HG03139 (cell line): ENCODE results near the gene IST1.
"Not testable (repeated sequence)": the region's sequence is repeated elsewhere in the genome, so short reads cannot be mapped to it uniquely, and the experiment has no call there.

ENCODE experiments used
- ATAC-seq: cut with Tn5 transposase; IDR thresholded peaks from one replicate; pipeline ENCODE4 v1.9.1; 2021; ENCODE audit not compliant: unreplicated experiment

IST1 gene

DNA sequence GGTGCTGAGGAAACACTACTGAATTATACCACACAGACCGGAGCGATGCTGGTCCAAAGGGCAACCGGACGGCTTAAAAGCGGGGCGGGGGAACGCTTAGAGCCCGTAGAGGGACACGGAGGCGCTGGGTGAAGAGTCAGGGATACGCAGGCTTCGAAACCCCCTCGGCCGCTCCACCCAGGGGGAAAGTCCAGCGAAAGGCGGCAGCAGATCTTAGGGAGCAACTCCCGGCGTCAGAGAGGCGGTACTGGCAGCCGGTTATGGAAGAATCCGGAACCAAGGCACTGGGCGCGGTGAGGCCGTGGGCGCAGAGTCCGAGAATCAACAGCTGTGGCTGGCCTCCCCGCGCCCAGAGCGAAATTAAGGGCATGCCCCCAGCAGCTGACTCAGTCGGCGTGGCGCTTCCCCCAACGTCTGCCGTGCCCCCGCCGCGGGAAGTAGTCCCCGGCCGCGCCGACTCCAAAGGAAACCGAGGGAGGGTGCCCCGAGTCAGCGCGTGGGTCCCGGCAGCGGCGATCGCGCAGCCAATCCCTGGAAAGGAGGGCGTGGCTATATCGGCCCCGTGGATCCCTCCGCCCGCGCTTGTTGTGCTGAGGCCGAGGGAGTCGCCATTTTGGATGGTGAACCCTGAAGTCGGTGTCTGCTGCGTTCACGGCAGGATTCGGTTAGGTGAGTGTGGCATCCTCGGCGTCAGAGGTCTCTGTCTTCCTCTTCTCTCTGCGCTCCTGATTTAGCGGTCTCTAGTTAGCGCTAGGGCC lies at the start of gene IST1:
TSS of gene IST1 (plus strand) at position 611 of the 758 bp plus-strand sequence. CDS start 20,110 bp downstream, outside the sequence.
- peak; percentile 72 for ATAC-seq

DNA sequence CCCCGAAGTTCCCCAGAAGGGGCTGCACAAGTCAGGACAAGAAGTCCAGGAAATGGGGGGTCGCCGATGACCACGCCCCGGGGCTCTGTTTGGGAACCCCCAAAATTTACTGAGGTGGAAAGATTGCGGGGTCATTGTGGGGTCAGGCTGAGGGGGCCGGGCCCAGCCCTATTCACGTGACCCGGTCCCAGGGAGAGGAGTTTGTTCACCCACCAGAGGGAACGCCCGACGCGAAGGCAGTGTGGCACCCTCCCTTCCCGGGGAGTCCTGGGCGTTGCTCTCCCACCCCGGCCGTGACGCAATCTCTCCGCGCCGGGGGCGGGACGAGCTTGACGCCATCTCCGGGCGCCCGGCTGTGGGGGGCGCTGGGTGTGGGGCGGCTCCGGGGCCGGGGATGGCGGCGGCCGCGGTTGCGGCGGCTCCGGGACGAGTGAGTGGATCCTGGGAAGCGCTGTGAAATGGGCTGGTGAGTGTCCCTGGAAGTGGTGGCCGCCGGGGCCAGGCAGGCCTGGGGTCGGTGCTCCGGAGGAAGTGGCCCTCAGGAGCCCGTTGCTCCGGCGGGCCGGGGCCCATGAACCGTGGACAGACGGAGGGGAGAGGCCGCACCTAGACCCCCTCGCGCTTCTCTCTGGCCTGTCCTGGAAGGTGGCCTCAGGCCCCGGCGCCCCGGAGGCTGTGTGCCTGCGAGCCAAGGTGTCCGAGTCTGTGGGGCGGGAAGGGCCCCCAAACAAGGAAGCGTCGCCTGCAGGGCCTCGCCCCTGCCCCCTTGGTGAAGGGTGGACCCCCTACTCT lies 49.5 kb upstream of the IST1 start, which contains the start of gene ATXN1L:
TSS of gene ATXN1L (plus strand) at position 338 of the 792 bp plus-strand sequence. CDS start 3,765 bp downstream, outside the sequence.
- peak; percentile 73 for ATAC-seq

DNA sequence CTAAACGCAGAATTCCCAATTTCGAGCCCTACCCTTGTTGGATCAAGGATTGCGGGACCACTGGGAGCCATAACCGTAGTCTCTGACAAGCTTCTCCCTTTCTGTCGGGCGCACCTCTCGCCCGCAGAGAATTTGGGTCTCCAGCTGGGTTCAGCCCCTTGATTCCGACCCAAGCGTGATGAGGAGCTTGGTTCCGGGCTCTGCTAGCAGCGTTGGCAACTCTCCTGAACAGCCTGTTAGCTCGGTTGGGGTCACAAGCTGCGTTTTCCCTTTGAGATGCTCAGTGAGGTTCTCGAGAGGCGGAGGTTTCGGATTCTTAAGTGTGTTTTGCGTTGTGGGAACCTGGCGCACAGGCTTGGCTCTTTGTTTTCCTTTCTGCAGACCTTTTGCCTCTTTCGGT lies 48.9 kb upstream of the IST1 start:
- no peak for ATAC-seq

DNA sequence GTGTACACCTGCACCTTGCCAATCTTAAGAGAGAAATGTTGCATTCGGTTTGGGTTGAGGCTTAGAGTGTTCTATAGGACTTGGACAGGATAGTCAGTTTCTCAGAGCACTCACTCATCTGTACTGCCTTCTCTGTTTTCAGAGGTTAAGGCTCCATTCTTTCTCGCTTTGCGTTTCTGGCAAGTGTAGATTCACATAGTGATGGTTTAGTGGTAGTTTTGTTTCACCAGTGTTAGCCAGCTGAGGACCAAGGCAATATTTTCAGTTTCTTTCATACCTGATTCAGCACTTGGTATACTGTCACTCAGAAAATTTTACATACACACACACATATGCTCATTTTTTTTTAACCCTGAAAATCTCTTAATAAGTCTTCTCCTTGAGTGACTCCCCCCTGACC lies 48.2 kb upstream of the IST1 start:
- no peak for ATAC-seq

DNA sequence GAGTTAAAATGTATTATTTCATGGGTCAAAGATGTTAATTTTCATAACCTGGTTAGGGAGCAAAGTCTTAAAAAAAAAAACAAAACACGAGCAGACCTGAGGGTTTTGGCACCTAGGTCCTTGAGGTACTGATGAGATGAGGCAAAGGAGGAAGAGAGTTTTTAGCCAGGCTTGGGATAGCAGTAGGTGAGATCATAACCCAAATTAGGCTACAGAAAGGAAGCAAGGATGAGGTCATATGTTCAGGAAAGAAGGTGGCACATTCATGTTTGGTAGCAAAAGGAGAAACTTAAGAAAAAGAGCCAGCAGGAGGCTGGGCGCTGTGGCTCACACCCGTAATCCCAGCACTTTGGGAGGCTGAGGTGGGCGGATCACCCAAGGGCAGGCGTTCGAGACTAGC lies 46.7 kb upstream of the IST1 start:
- no peak for ATAC-seq

DNA sequence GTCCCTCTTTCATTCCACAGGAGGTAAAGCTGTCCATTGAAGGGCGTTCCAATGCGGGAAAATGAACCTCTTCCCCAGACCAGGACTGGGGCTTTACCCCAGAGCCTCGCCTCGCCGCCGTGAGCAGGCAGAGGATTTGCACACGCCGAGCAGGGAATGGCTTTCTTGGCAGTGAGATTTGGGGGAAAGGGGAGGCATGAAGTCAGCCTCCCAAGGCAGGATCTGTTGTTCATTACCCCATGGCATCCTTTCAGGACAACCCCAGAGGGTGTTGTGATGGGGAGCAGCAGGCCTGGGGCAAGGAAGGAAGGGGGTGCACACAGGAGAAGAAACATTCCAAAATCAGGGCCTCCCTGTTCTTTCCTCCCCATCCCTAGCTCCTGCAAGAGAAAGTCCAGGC lies 43.6 kb upstream of the IST1 start:
- ATAC-seq: no peak

DNA sequence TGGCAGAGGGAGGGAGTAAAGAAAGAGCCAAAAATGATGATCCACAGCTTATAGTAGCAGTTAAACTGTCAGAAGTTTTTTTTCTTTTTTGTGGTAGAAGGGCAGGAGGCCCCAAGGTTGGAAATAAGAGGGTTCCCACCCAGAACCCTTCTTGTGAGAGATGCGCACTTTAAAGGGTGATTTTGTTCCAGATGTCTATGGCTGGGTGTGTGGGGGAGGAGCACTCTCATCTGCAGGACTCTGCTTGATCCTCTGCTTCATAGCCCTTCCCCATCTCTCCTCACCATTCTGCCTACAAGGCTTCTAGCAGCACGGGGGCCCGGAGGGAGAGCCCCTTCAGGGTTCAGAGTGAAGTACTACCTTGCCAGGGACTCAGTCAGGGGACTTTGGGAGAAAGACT lies 43.2 kb upstream of the IST1 start:
- ATAC-seq: no peak

DNA sequence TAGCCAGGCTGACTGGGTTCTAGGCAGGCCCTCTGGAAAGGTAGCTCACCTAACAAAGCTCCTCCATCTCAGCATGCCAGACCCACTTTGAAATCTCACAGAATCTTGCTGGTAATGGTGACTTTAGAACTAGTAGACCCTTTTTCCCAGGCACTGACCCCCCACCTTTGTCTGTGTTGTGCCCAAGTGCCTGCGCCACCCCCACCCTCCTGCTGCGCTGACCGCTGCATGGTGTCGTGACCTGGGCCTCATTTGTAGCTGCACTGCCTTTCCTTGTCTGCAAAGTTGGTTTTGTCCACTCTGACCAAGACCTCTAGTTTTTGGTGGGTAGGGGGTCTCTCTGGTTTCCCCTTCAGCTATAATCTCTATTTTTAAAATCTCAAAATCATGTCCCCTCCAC lies 42.8 kb upstream of the IST1 start:
- ATAC-seq: no peak

DNA sequence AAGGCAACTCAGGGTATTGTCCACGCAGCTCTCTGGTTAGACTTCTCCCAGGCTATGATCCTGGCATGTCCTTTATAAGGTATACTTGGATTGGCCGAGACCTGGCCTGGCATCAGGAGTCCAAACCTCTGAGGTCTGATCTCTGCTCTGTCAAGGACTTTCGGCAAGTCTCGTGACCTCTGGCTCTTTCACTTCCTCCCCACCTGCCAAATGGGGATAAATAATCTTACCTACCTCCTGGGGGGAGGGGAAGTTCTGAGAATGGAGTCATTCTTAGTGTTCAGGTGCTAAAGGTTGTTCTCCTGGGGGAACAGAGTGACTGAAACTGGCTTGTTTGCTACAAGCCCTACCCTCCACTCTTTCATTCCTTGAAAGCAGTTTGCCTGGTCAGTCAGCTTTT lies 41.9 kb upstream of the IST1 start:
- peak; percentile 61 for ATAC-seq

DNA sequence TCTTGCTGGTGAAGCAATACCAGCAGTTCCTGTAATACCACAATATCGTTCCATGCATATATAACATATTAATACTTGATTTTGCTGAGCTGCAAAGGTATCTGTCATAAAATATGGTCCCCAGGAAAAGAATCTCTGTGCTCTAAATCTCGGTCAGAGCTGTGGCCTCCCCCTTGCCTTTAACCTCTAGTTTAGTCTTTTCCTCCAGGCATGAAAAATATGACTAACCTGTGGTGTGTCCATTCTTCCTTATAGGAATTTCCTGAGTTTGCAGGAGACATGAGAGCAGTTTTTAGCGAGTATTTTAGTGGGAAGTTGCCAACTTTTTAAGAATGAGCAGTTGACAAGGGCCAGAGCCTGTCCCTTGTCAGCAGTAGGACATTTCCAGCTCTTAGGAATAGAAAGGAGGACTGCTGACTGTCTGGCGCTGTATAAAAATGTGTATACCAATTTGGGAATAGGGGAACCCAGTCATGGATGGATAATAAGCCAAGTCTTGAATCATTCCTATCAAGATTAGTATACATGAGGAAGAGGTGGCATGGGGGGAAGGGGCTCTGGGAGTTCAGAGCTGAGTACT lies 40.9 kb upstream of the IST1 start:
- ATAC-seq: no peak

DNA sequence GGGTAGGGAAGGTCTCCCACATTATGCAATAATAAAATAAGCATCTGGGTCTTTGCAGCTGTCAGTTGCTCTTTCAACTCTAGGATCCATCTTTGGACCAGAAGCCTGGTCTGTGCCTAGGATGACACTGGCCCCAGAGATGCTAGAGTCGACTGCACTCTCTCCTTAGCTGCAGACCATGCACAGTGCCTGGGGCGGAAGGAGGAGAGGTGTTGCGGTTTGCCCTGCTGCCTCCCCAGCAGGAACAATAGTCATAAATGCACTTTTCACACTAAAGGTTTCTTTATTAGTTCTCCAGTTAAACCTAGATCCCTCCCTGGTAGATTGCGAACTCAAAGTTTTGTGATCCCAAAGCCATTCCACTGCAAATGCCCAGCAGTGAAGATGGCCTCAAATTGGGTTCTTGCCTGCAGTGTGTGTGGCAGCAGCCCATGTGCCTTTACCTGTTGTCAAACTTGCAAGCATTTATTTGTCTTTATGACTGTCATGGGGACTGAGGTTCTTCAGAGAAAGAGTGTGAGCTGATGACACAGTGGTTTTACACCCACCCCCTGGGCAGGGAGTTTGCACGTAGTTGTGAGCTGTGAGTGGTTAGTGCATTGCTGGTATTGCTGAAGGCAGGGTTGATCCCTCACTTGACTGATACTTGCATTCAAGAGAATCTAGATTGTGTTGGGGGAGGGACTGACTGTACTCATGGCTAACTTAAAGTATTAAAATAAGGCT lies 39.2 kb upstream of the IST1 start:
- ATAC-seq: no peak

DNA sequence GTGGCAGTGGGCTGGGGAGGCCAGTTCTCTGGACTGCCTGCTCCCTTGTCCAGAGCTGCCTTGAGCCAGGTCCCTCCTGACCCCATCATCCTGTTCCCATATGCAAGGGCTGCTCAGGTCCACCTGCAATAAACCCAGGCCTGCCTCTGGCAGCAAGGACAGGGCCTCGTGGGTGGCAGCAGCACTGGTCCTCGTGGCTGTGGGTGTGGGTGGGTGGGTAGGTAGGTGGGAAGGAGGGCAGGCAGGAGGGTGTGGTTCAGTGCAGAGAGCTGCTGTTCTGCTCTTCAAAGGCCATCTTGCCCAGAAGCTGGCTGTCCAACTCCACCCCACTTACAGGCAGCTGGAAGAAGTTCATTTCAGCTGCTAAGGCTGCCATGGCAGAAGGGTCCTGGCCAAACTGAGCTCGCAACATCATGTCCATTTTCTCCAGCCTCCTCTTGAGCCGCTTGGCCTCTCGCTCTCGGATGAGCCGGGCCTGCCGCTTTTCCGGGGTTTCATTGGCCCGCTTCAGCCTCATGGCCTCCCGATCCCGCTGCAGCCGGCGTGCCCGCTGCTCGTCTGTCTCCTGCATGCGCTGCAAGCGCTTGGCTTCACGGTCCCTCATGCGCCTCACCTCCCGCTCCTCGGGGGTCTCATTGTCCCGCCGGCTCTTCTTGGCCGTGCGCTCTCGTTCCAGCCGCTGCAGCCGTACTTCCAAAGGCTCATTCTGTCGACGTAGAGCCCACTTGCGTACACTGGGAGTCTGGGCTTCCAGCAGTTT lies 35.4 kb upstream of the IST1 start:
- no peak for ATAC-seq

DNA sequence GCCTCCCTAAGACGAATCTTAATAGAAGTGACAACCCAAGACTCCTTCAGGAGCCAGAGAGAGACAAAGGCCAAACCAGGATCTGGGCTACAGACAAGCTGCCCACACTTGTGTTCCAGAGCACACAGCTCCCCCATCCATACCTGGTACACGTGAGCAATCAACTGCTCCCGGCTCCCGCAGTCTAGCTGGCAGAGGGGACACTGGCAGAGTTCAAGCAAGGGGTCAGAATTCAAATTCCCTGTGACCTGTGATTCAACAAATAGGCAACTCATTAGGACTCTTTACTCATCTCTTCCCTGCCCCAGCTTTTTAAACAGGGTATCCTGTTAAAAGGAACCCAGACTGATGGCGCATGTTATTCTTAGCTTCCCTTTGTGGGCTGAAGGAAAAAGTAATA lies 31.3 kb upstream of the IST1 start:
- ATAC-seq: no peak

DNA sequence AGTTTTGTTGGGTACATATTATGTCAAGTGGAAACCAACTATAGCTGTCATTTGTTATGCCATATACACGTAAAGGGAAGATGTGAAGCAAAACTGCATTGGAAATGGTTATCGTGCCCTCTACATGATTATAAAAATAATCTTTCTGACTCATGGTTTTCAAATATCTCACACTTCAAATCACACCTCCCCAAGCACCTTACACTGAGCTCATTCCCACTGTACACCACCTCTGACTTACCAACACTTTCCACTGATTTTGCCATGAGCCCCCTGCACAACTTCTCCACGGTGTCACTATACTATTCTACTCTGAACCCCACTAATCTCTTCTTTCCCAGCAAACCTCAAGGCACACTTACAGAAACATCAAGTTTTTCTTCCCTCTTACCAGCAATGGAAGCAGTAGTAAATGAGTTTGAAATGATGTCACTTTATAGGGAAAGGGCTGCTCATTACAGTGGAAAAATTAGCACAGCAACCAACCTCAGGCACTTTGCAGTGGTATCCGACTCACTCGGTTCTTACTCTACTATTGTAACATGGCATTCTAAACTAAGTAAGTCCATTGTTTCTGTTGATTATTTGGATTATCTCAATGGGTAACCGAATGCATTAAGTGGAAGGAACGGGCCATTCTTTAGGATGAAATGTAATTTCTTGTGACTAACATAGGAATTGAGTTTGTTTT lies 30.0 kb upstream of the IST1 start:
- no peak for ATAC-seq

DNA sequence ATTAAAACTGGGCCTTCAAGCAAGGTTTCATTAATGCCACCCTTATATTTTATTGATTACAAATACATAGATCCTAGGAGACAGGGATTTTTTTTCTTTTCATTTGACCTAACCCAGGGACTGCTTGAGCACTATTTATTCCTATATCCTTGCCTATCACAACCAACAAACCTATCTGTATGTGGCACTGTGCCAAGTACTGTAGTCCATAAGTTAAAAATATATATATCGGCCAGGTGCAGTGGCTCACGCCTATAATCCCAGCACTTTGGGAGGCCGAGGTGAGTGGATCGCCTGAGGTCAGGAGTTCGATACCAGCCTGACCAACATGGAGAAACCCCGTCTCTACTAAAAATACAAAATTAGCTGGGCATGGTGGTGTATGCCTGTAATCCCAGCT lies 28.2 kb upstream of the IST1 start:
- not testable (repeated sequence) for ATAC-seq

DNA sequence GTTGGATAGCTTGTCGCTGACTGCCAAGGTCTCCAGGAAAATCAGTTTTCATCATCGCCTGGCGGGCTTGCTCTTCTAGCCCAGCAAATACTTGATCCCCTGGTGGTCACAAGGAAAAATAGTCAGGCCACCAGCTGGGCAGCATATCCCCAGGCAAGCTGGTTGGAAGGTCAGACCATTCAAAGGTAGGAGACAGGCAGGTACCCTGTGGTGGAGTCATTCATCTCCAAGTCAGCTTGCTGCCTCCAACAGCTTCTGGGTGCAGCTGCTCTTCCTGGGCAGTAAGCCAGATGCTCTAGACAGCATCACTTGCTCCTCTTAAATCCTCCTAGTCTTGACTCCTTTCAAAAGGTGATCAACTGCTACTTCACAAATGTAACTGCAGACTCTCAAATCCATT lies 27.4 kb upstream of the IST1 start:
- ATAC-seq: no peak

DNA sequence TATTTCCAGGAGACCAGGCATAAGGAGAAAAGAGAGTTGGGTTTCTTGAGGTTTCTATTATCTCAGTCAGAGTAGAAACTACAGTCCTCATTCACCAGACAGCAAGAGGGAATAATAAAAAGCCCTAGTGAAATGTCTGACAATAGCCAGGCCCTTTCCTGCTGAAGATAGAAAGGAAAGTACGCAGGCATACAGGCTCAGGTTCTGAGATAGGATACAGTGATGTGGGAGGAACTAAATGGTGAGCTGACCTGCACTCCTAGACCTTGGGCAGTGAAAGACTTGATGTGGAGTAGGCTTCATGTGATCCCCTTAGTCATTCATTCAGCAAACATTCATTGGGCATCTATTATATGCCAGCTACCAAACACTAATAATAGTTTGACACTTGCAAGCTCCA lies 26.2 kb upstream of the IST1 start:
- ATAC-seq: no peak

DNA sequence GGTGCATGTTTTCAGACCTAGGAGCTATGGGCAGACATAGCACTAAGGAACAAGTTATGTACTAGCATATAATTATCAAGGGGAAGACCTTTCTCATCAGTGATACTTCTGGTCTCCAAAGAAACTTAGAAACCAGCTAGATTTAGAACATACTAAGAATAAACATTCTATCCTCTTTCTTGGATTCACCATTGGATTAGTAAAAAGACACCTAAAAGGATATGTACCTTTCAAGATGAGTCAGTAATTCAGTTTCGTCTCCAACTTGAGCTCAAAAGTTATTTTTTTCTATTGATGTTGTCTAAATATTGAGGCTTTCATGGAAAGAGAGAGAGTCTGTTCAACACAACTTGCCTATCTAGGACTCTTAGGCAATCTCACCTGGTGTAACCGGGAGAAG lies 24.5 kb upstream of the IST1 start:
- ATAC-seq: no peak

DNA sequence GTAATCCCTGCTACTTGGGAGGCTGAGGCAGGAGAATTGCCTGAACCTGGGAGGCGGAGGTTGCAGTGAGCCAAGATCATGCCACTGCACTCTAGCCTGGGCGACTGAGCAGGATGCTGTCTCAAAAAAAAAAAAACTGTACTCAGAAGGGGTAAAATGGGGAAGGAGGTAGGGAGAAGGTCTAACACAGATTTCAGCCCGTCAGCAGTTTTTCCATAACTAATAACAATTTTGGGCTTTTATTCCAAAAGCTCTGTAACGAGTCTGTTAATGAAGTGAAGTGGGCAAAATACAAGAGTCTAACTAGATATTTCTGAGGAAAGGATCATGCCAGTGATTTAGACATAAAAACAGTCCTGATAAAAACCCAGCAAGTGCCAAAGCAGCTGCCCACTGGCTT lies 22.1 kb upstream of the IST1 start:
- ATAC-seq: no peak

DNA sequence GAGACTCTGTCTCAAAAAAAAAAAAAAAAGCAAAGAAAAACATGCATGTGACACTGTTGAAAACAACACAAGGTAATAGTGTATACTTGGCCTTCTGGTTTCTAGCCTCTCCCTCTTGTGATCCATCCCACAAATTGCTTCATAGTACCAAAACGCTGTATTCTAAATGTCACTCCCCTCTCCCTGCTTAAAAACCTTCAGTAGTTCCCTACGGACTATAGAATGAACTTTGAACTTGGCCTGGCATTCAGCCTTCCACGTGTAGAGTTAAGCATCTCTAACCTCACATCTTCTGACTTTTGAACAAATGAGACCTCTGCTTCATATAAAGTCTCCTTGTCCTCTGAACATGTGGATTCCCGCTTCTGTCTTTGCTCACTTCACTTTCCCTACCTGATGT lies 16.4 kb upstream of the IST1 start:
- no peak for ATAC-seq
